ENCODE results near the gene MOB3A. TPM values are rescaled to one million over a fixed set of nuclear protein-coding genes. Genes with fewer than 3 reads are reported as not detected.

The MOB3A gene
- total and polyA plus RNA-seq, 2 donors (not counting 1 experiment from before 2014, with no cell fraction given), result 17.2 to 34.8 TPM

- Histone ChIP-seq H3K4me2 (ENCODE audit: extremely low read depth, insufficient read depth, low read length) (no peak overlapping the region), H3K36me3 (ENCODE audit: control insufficient read depth, insufficient read depth, low read length) (peaks cover 28% of the 10 kb centered on the region), H3K79me2 (ENCODE audit: control insufficient read depth, insufficient read depth, low read length) (peaks cover 24% of the 10 kb centered on the region), H3K27ac (ENCODE audit: insufficient read depth, low read length) (no peak overlapping the region), H3K9me3 (ENCODE audit: control insufficient read depth, insufficient read depth, low read depth, low read length) (no peaks in the 10 kb centered on the region), H3K4me1 (ENCODE audit: control insufficient read depth, extremely low read depth, insufficient read depth, low read length) (no peaks in the 10 kb centered on the region), H3K27me3 (ENCODE audit: control insufficient read depth, insufficient read depth, low read length) (no peaks in the 10 kb centered on the region), H4K20me1 (ENCODE audit: control insufficient read depth, extremely low read depth, insufficient read depth, low read length) (no peaks in the 10 kb centered on the region), H2AFZ (ENCODE audit: low read length) (no peak overlapping the region), H3K9ac (ENCODE audit: insufficient read depth, low read length) (no peak overlapping the region), H3K4me3 (replicated peaks in 1 of 4; ENCODE audit: control extremely low read depth in 1 of 4, insufficient read depth in 1 of 4, low read depth in 3 of 4, low read length in 4 of 4) (no peak overlapping the region)
- TF ChIP-seq EZH2 (IDR thresholded peaks at IDR 0.05; ENCODE audit: low read length, missing control alignments) (no peak), CTCF (conservative IDR thresholded peaks at IDR 0.05 in 1 of 2, IDR thresholded peaks at IDR 0.05 in 1 of 2; ENCODE audit: low read depth in 1 of 2, low read length in 2 of 2) (no peak)
- DNase-seq (ENCODE audit: low read depth in 2 of 2), result no peak
Measured at GRCh38 chr19:2099937-2100718, 4.0 kb upstream of the MOB3A start.

- peaks cover 27% of the 10 kb centered on the region for H3K79me2 ChIP-seq (ENCODE audit: control insufficient read depth, insufficient read depth, low read length)
- no peak for DNase-seq (ENCODE audit: low read depth in 2 of 2)
- no peak overlapping the region for H3K4me2 ChIP-seq (ENCODE audit: extremely low read depth, insufficient read depth, low read length)
- no peaks in the 10 kb centered on the region for H3K27me3 ChIP-seq (ENCODE audit: control insufficient read depth, insufficient read depth, low read length)
- no peak overlapping the region for H2AFZ ChIP-seq (ENCODE audit: low read length)
- peaks cover 25% of the 10 kb centered on the region for H3K36me3 ChIP-seq (ENCODE audit: control insufficient read depth, insufficient read depth, low read length)
- H3K9me3 ChIP-seq (ENCODE audit: control insufficient read depth, insufficient read depth, low read depth, low read length), result no peaks in the 10 kb centered on the region
- H3K4me3 ChIP-seq (replicated peaks in 1 of 4; ENCODE audit: control extremely low read depth in 1 of 4, insufficient read depth in 1 of 4, low read depth in 3 of 4, low read length in 4 of 4), result no peak overlapping the region
- no peaks in the 10 kb centered on the region for H3K4me1 ChIP-seq (ENCODE audit: control insufficient read depth, extremely low read depth, insufficient read depth, low read length)
- H4K20me1 ChIP-seq (ENCODE audit: control insufficient read depth, extremely low read depth, insufficient read depth, low read length), result no peaks in the 10 kb centered on the region
- TF ChIP-seq EZH2 (IDR thresholded peaks at IDR 0.05; ENCODE audit: low read length, missing control alignments) (no peak), CTCF (conservative IDR thresholded peaks at IDR 0.05 in 1 of 2, IDR thresholded peaks at IDR 0.05 in 1 of 2; ENCODE audit: low read depth in 1 of 2, low read length in 2 of 2) (no peak)
- H3K9ac ChIP-seq (ENCODE audit: insufficient read depth, low read length), result no peak overlapping the region
- no peak overlapping the region for H3K27ac ChIP-seq (ENCODE audit: insufficient read depth, low read length)
Measured at GRCh38 chr19:2099054-2099501, 3.0 kb upstream of the MOB3A start.

GRCh38 chr19:2097886-2098327 lies 1.8 kb upstream of the MOB3A start:
- Histone ChIP-seq H3K9me3 (ENCODE audit: control insufficient read depth, insufficient read depth, low read depth, low read length) (no peaks in the 10 kb centered on the region), H3K27ac (ENCODE audit: insufficient read depth, low read length) (no peak overlapping the region), H3K4me2 (ENCODE audit: extremely low read depth, insufficient read depth, low read length) (no peak overlapping the region), H3K9ac (ENCODE audit: insufficient read depth, low read length) (no peak overlapping the region), H3K36me3 (ENCODE audit: control insufficient read depth, insufficient read depth, low read length) (peaks cover 24% of the 10 kb centered on the region), H3K79me2 (ENCODE audit: control insufficient read depth, insufficient read depth, low read length) (peaks cover 28% of the 10 kb centered on the region), H3K27me3 (ENCODE audit: control insufficient read depth, insufficient read depth, low read length) (no peaks in the 10 kb centered on the region), H2AFZ (ENCODE audit: low read length) (no peak overlapping the region), H3K4me3 (replicated peaks in 1 of 4; ENCODE audit: control extremely low read depth in 1 of 4, insufficient read depth in 1 of 4, low read depth in 3 of 4, low read length in 4 of 4) (no peak overlapping the region), H4K20me1 (ENCODE audit: control insufficient read depth, extremely low read depth, insufficient read depth, low read length) (no peaks in the 10 kb centered on the region), H3K4me1 (ENCODE audit: control insufficient read depth, extremely low read depth, insufficient read depth, low read length) (no peaks in the 10 kb centered on the region)
- no peak for DNase-seq (ENCODE audit: low read depth in 2 of 2)
- TF ChIP-seq CTCF (conservative IDR thresholded peaks at IDR 0.05 in 1 of 2, IDR thresholded peaks at IDR 0.05 in 1 of 2; ENCODE audit: low read depth in 1 of 2, low read length in 2 of 2), result no peak
- no peak for TF ChIP-seq EZH2 (IDR thresholded peaks at IDR 0.05; ENCODE audit: low read length, missing control alignments)
